Measurements from ENCODE around the gene CCDC85B. TPM values are rescaled to one million over a fixed set of nuclear protein-coding genes. Genes with fewer than 3 reads are reported as not detected.
A peak's percentile ranks its signal among the peaks of the same experiment; 100 is the strongest.

The CCDC85B gene
- 85.4 TPM for total RNA-seq (2021; ENCODE audit: unreplicated experiment)
- 188 TPM for polyA plus RNA-seq (2012; ENCODE audit: insufficient read length)
- percentile 75 among the genes with signal in this experiment for Bru-seq, nascent RNA
- percentile 86 among the genes with signal in this experiment for BruChase-seq, experiment 1, labeled RNA remaining after a 2-hour chase
- BruChase-seq, experiment 2, labeled RNA remaining after a 6-hour chase, result percentile 90 among the genes with signal in this experiment
- long read RNA-seq, transcript CCDC85B-201 (1 exons, 1,524 nt), result major isoform, 166 of 166 reads
- long read RNA-seq, partial matches to known transcripts, result 0 of 166 reads
- long read RNA-seq, other reads (novel, unspliced or antisense), result 0 of 166 reads

GRCh38 chr11:65890324-65891218, at the start of gene CCDC85B:
Gene CCDC85B, plus strand, starts transcription at chr11:65890673. Its CDS starts 111 bp downstream, at chr11:65890784.
- peak; percentile 0; the same call in 1 of the 2 replicates for TF ChIP-seq TCF7L2 (IDR thresholded peaks at IDR 0.05; ENCODE audit: low read depth, low read length)
- no peak for TF ChIP-seq REST (IDR thresholded peaks at IDR 0.05; ENCODE audit: insufficient read depth in 1 of 2, low read depth in 2 of 2, low read length in 1 of 2)
- TF ChIP-seq, protein P1, sequence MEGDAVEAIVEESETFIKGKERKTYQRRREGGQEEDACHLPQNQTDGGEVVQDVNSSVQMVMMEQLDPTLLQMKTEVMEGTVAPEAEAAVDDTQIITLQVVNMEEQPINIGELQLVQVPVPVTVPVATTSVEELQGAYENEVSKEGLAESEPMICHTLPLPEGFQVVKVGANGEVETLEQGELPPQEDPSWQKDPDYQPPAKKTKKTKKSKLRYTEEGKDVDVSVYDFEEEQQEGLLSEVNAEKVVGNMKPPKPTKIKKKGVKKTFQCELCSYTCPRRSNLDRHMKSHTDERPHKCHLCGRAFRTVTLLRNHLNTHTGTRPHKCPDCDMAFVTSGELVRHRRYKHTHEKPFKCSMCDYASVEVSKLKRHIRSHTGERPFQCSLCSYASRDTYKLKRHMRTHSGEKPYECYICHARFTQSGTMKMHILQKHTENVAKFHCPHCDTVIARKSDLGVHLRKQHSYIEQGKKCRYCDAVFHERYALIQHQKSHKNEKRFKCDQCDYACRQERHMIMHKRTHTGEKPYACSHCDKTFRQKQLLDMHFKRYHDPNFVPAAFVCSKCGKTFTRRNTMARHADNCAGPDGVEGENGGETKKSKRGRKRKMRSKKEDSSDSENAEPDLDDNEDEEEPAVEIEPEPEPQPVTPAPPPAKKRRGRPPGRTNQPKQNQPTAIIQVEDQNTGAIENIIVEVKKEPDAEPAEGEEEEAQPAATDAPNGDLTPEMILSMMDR (IDR thresholded peaks at IDR 0.05), result peak; percentile 36
- TF ChIP-seq POLR2AphosphoS5 (IDR thresholded peaks at IDR 0.05; ENCODE audit: low read depth, low read length), result peak; percentile 76
- TF ChIP-seq SIN3A (IDR thresholded peaks at IDR 0.05; ENCODE audit: borderline replicate concordance, insufficient read depth, low read depth, low read length), result peak; percentile 86
- intact Hi-C loops (cut with micrococcal nuclease; ENCODE audit: unreplicated experiment), result no loop called here
- no TSS peak for BruUV-seq (replicated peaks)
- POLR2A ChIA-PET, result interaction anchor here (0.5 to 2.2 kb wide), 13 partner anchors 9 to 163 kb away, joined by 3 to 13 read pairs (median 4); partner anchors contain the start of genes FOSL1 and MUS81
- H3K9me3 ChIP-seq (ENCODE audit: control insufficient read depth, insufficient read depth, low read depth, low read length), result no peaks in the 10 kb centered on the region
- H3K27me3 ChIP-seq (ENCODE audit: control insufficient read depth, insufficient read depth, low read length), result no peaks in the 10 kb centered on the region
- peak within 1 kb of the TSS; percentile 98 for H3K27ac ChIP-seq (ENCODE audit: low read length)
- peaks cover 67% of the 10 kb centered on the region for H3K4me1 ChIP-seq (ENCODE audit: control insufficient read depth, insufficient read depth, low read length)
- DNase-seq (ENCODE audit: low read depth, low spot score), result no peak
- CTCF ChIA-PET, result interaction anchor here (0.6 to 2.4 kb wide), 6 partner anchors 22 to 232 kb away, joined by 3 to 10 read pairs (median 4); partner anchors contain the start of gene MUS81
- peak within 1 kb of the TSS; percentile 88 to 93 for H3K4me3 ChIP-seq (ENCODE audit: low read depth in 2 of 2, low read length in 2 of 2)
- ATAC-seq, result peak; percentile 45
- in situ Hi-C loops (cut with HindIII; ENCODE audit: low pct_unique_long_range_greater_than_20kb, low sequenced_read_pairs), result no loop called here
- no peaks in the 10 kb centered on the region; the same call in 1 of the 2 replicates for H3K36me3 ChIP-seq (ENCODE audit: control insufficient read depth, insufficient read depth, low read length)

DNA sequence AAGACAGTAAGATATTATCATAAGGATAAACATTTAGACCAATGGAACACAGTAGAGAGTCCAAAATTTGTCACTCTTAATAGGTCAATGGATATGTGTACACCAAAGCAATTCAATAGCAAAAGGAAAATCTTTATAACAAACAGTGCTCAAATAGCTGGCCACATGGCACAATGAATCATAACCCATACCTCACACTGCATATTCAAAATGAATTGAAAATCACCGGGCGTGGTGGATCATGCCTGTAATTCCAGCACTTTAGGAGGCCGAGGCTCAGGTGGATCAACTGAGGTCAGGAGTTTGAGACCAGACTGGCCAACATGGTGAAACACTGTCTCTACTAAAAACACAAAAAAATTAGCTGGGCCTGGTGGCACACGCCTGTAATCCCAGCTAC, 48.3 kb upstream of the CCDC85B start:
- no peak overlapping the region for H3K4me3 ChIP-seq (ENCODE audit: low read depth in 2 of 2, low read length in 2 of 2)
- intact Hi-C loops (cut with micrococcal nuclease; ENCODE audit: unreplicated experiment), result no loop called here
- ChIA-PET POLR2A (no interaction called here), CTCF (interaction anchor here (0.5 kb wide), 1 partner anchor 175 kb away, joined by 3 read pairs; no protein-coding TSS in a partner anchor)
- H3K27me3 ChIP-seq (ENCODE audit: control insufficient read depth, insufficient read depth, low read length), result no peaks in the 10 kb centered on the region
- H3K9me3 ChIP-seq (ENCODE audit: control insufficient read depth, insufficient read depth, low read depth, low read length), result no peaks in the 10 kb centered on the region; the same call in 1 of the 2 replicates
- in situ Hi-C loops (cut with HindIII; ENCODE audit: low pct_unique_long_range_greater_than_20kb, low sequenced_read_pairs), result no loop called here
- DNase-seq (ENCODE audit: low read depth, low spot score) (no peak), ATAC-seq (no peak)
- no peaks in the 10 kb centered on the region for H3K36me3 ChIP-seq (ENCODE audit: control insufficient read depth, insufficient read depth, low read length)
- no peak for TF ChIP-seq REST (IDR thresholded peaks at IDR 0.05; ENCODE audit: insufficient read depth in 1 of 2, low read depth in 2 of 2, low read length in 1 of 2)
- TF ChIP-seq, protein P1 (IDR thresholded peaks at IDR 0.05), result no peak
- TF ChIP-seq SIN3A (IDR thresholded peaks at IDR 0.05; ENCODE audit: borderline replicate concordance, insufficient read depth, low read depth, low read length), result no peak
- no peak for TF ChIP-seq POLR2AphosphoS5 (IDR thresholded peaks at IDR 0.05; ENCODE audit: low read depth, low read length)
- TF ChIP-seq TCF7L2 (IDR thresholded peaks at IDR 0.05; ENCODE audit: low read depth, low read length), result no peak
- no peak overlapping the region for H3K27ac ChIP-seq (ENCODE audit: low read length)
- no TSS peak for BruUV-seq (replicated peaks)
- H3K4me1 ChIP-seq (ENCODE audit: control insufficient read depth, insufficient read depth, low read length), result no peaks in the 10 kb centered on the region

Measured in Panc1 (cell line).